ENCODE data around the gene SIX2. TPM values are rescaled to one million over a fixed set of nuclear protein-coding genes. Genes with fewer than 3 reads are reported as not detected.

The SIX2 gene
- total and polyA plus RNA-seq, 2 of the 13 experiments (the other 11 are each of a cell fraction or from before 2014, with no cell fraction given): not detected

- TF ChIP-seq PRDM4 (CRISPR knock-in tag; IDR thresholded peaks at IDR 0.05; ENCODE audit: borderline replicate concordance) (0 out of 2 replicates have a peak, but pooled peaks have one; percentile 47), HIC2 (CRISPR knock-in tag; IDR thresholded peaks at IDR 0.05; ENCODE audit: low read depth) (peak; percentile 48; the same call in 1 of the 2 replicates), GATAD2A (CRISPR knock-in tag; IDR thresholded peaks at IDR 0.05) (peak; percentile 34; the same call in 1 of the 2 replicates), SMYD3 (CRISPR knock-in tag; IDR thresholded peaks at IDR 0.05) (no peak), HOXA5 (CRISPR knock-in tag; IDR thresholded peaks at IDR 0.05) (peak; percentile 63; the same call in 1 of the 2 replicates), ATF7 (IDR thresholded peaks at IDR 0.05) (no peak), ATF7 (CRISPR knock-in tag; IDR thresholded peaks at IDR 0.05) (peak; percentile 9; the same call in 1 of the 2 replicates), KLF6 (CRISPR knock-in tag; IDR thresholded peaks at IDR 0.05) (peak; percentile 64; the same call in 1 of the 2 replicates), ZNF891 (CRISPR knock-in tag; IDR thresholded peaks at IDR 0.05) (peak; percentile 68; the same call in 1 of the 2 replicates)
Measured at GRCh38 chr2:44955593-44956392, 53.5 kb downstream of the SIX2 start (continued).

Other genes with a start within 250 kb of the SIX2 start
- gene SIX3, start 67.8 kb downstream of the SIX2 start, total RNA-seq (2016; rRNA removed; fragmentation: Illumina TruSeq; extraction: Trizol): not detected in 2 replicates
- gene SIX3, start 67.8 kb downstream of the SIX2 start, polyA plus RNA-seq (2011; rRNA removed): not detected in 2 replicates

Data from HepG2 (cell line).